Dedifferentiated amniotic fluid mesenchymal stem cell (primary cell): ENCODE data around the gene ASIC3.
"Not testable (repeated sequence)": the region's sequence is repeated elsewhere in the genome, so short reads cannot be mapped to it uniquely, and the experiment has no call there.

Experiments used
- DNase-seq: peaks from one replicate; pipeline ENCODE4 v3.0.0-alpha.2; 2016; ENCODE audit errors: extremely low spot score

The ASIC3 gene

GRCh38 chr7:151013733-151014497, 34.4 kb upstream of the ASIC3 start:
- peak; percentile 20 for DNase-seq

DNA sequence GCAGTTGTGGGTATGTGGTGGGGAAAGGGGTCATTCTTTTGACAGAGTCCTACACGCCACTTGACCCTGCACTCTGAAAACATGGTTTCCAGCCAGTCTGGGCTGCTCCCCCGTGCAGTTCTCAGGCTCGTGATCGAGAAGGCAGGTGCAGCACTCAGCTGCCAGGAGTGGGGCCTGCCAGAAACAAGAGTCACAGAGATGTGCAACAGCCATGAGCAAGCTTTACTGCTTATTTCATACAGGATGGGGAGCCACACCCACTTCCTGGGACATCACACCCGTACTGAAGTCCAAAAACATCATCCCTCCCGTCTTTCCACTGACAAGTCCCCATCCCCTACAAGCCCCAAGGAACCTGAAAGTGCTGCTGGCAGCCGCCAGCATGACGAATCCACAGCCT, 33.4 kb upstream of the ASIC3 start:
- DNase-seq: no peak

DNA sequence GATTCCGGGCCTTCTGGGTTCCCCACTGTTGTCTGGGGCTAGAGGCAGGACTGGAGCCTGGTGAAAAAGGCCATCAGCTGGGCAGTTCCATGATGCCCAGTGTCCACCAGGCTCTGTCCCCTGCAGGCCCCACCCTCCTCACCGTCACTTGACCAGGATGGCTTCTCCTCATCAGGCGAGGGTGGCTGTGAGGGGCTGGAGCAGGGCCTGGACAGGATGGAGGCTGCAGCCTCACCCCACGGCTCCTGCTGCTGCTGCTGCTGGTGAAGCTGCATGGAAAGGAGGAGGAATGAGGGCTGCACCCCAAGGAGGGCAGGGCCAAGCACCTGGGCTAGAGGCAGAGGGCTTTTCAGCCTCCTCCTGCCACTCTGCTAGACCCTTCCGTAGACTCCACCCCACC, 32.4 kb upstream of the ASIC3 start:
- DNase-seq: no peak

DNA sequence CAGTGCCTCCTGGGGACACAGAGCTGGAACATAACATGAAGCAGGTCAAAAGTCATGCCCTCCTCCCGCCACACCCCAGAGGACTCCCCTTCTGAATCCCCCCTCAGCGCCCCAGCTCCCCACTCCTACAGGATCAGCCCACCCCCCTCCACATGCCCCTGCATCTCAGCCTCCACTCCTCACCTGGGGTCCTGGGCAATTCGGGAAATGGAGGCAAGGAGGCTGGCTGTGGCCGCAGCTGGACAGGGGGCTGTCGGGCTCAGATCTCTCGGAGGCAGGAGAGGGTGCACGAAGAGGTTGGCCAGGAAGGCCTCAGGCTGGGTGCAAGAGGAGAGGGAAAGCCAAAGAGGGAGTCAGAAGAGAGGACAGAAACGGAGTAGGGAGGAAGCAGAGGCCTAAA, 31.8 kb upstream of the ASIC3 start:
- no peak for DNase-seq

GRCh38 chr7:151016942-151017341, 31.4 kb upstream of the ASIC3 start:
- DNase-seq: no peak

DNA sequence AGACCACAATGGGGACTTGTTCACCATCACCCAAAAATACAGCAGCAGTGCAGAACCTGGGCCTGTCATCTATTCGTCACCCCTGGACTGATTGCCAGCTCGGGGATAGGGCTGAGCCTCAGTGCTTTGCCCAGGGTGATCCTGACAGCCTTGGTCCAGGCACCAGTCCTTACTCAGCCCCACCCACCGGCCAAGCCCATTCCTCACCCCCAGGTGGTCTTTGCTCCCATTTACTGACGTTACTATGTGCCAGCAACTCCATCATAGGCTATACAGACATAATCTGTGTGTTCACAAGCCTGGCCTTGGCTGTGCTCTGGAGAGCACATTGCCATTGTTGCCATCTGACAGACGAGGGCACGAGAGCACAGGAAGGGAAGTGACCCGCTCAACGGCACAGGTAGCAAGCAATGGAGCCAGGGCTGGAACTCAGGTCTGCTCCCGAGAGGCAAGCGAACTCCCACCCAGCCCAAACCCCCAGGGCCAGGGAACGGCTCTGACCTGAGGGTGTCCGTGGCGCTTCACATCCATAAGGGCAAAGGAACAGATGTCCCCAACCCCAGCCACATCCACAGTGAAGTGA, 30.9 kb upstream of the ASIC3 start:
- no peak for DNase-seq

DNA sequence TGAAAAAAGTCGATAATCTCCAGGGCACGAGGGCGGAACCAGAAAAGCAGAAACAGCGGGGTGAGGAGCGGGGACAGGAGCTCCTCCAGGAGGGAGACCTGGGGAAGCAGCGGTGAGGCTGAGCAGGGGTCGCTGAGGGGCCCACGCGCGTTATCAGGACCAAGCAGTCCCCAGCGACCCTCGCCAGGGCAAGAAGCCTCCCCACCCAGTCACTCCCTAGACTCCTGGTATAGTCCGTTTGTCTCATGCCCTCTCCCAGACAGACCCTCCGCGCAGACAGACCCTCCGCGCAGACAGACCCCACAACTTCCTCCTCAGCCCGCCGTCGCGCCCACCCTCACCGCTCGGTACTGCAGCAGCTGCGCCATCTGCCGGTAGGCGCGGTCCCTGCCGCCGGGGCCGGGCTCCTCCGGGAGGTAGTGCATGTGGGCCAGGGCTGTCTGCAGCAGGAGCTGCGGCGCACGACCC, 30.3 kb upstream of the ASIC3 start:
- DNase-seq: peak; percentile 16

GRCh38 chr7:151018421-151019129, 29.8 kb upstream of the ASIC3 start:
- DNase-seq: no peak

GRCh38 chr7:151019130-151019447, 29.2 kb upstream of the ASIC3 start:
- no peak for DNase-seq

DNA sequence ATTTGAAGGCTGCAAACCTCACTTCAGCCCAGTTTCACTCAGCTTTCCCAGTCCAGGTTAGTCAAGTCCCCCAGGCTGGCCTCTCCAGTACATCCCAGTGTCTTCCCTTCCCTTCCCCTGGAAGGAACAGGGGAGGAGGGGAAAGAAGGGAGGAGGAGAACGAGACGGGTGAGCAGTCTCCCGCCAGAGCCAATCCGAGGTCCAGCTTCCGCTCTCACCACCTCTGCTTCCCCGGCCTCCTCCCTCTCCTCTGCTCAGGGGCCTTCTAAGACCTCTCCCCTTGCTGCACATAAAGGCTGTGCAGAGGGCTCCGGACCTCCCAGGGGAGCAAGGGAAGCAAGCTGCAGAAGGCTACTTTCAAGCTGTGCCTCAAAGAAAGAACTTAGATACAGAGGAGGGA, 28.1 kb upstream of the ASIC3 start:
- DNase-seq: no peak

DNA sequence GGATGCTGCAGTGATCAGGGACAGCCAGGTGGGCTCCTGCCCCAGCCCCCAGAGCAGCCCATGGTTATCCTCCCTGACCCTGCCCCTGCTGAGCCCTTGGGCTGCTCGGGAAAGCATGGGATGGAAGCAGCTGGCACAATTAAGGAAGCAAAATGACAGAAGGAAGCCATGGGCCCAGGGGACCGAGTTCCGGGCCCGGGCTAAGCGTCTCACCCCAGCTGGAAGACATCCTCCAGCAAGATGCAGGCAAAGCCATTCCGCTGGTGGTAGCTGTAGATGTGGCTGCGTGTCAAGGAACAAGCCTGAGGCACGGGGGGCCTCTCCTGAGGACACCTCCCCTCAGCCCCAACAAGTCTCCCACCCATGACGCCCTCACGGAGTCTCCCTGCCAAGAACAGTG, 25.1 kb upstream of the ASIC3 start:
- DNase-seq: no peak

DNA sequence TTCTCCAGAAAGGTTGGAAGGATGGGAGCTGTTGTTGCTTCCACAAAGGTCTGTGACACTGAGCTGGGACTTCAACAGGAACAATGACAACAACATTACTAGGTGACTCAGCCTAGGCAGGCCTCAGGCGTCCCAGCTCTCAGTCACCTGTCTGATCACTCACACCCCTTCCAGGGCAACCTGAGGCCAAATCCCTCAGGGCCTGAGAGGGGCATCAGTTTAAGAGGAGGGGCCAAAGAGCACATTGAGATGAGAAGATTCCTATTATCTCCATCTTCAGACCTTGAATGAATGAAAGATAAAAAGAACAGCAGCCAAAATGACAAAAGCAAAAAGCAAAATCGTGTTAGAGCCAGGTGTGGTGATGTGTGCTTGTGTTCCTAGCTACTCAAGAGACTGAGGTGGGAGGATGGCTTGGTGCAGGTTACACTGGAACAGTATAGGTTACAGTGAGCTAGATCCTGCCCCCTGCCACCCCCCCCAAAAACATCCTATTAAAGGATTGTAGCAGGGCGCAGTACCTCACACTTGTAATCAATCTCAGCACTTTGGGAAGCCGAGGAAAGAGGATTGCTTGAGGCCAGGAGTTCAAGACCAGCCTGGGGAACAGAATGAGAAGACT, 23.8 kb upstream of the ASIC3 start, which contains the start of gene ATG9B:
TSS of gene ATG9B (minus strand) at position 60 of the 622 bp plus-strand sequence. CDS start 71 bp downstream, outside the sequence.
- no peak for DNase-seq

- no peak for DNase-seq
Measured at GRCh38 chr7:151025924-151026671, 22.2 kb upstream of the ASIC3 start.

GRCh38 chr7:151026771-151027727, 21.3 kb upstream of the ASIC3 start:
- DNase-seq: not testable (repeated sequence)

GRCh38 chr7:151027728-151028130, 20.6 kb upstream of the ASIC3 start:
- not testable (repeated sequence) for DNase-seq

DNA sequence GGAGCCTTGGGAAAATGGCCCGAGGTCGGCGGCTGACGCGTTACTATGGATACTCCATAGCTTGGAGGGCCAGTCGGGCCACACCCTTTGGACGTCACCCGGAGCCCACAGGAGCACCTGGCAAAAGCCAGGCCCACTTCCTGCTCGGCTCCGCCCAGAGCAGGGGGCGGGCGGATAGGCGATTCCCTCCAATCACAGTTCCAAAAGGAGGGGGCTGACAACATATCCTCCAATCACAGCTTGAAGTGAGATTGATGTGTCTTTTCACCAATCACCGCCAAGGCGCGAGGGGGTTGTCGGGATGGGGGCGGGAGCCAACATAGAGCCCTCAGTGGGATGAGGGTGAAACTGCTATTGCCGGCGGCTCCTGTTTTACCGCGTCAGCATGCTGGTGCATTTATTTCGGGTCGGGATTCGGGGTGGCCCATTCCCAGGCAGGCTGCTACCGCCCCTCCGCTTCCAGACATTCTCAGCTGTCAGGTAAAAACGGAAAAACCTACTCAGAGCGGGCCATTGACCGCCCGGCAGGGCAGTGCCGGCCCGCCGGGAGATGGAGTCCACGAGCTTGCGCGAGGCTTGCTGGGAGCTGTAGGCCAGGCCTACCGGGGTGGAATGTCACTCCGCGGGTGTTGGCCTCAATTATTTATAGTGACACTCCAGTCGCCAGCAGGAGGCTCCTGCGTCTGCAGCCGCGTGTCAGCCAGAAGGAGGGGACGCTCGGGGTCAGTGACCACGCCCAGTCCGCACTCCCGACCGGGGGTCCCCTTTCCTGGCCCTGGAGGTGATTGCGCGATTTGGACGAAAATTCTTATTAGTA, 20.0 kb upstream of the ASIC3 start, which contains the start of gene ABCB8:
TSS of gene ABCB8 (plus strand) at position 320 of the 817 bp plus-strand sequence. CDS start at position 386, 66 bp downstream.
- peak; percentile 99 for DNase-seq

DNA sequence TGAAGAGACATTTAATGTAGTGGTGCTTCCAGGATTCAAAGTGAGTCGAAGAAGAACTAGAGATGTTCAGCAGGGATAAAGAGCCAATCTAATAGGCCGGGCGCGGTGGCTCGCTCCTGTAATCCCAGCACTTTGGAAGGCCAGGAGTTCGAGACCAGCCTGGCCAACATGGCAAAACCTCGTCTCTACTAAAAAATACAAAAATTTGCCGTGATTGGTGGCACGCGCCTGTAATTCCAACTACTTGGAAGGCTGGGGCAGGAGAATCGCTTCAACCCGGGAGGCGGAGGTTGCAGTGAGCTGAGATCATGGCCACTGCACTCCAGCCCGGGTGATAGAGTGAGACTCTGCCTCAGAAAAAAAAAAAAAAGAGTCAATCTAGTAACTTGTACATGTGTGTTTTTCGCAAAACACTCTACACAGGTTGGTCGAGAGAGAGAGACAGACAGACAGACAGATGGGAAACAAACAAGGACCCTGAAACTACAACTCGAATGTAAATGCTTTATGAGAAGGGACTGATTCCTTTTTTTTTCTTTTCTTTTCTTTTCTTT, 19.3 kb upstream of the ASIC3 start:
- no peak for DNase-seq

GRCh38 chr7:151031011-151031410, 17.3 kb upstream of the ASIC3 start:
- DNase-seq: no peak
